Right lobe of liver (tissue), 6 donors: Measurements from ENCODE around the gene CNOT6. TPM values are rescaled to one million over a fixed set of nuclear protein-coding genes. Genes with fewer than 3 reads are reported as not detected.

ENCODE experiments used
- ATAC-seq, 4 donors: fragments of 200-7000 bp; cut with Tn5 transposase; one replicate each; pipeline ENCODE4 v1.9.1; 2020; ENCODE audit warnings: mild to moderate bottlenecking in 4 of 4, moderate library complexity in 4 of 4
- DNase-seq, 3 donors: peaks; one replicate each; pipeline ENCODE4 v3.0.0-alpha.2; 2020
- H3K27ac ChIP-seq, 3 donors: fragments of 200-600 bp; one replicate each; pipeline ENCODE4 v1.8.0; 2022
- H3K27me3 ChIP-seq, 2 donors: fragments of 200-600 bp; one replicate each; pipeline ENCODE4 v1.8.0; 2022
- H3K36me3 ChIP-seq, 4 donors: fragments of 200-600 bp; sonication (generic) in 1 of 4; one replicate each; pipeline versions ENCODE4 v1.5.1 to v1.8.0; 2017 to 2022; ENCODE audit warnings: control low read depth in 1 of 4
- H3K4me1 ChIP-seq, 4 donors: fragments of 200-600 bp; sonication (generic) in 1 of 4; one replicate each; pipeline versions ENCODE4 v1.5.1 to v1.8.0; 2017 to 2022; ENCODE audit warnings: control low read depth in 1 of 4
- H3K4me3 ChIP-seq, 3 donors: fragments of 200-600 bp; one replicate each; pipeline ENCODE4 v1.8.0; 2022
- H3K9me3 ChIP-seq, 4 donors: fragments of 200-600 bp; sonication (generic) in 1 of 4; one replicate each; pipeline versions ENCODE4 v1.5.1 to v1.8.0; 2017 to 2022; ENCODE audit warnings: control low read depth in 1 of 4
- CTCF ChIP-seq, 4 donors: fragments of 200-600 bp in 3 of 4; fragments of 450-650 bp in 1 of 4; IDR thresholded peaks; one replicate each; pipeline versions ENCODE4 v1.5.1 to v1.8.0; 2016 to 2022; ENCODE audit warnings: antibody characterized with exemption in 4 of 4, mild to moderate bottlenecking in 2 of 4
- POLR2A ChIP-seq: fragments of 450-650 bp; IDR thresholded peaks from one replicate; pipeline ENCODE4 v1.6.1; 2017; ENCODE audit warnings: antibody characterized with exemption, mild to moderate bottlenecking
- WGBS: methylation state at CpG from one replicate; pipeline ENCODE4 v1.1.6; 2018; ENCODE audit warnings: low coverage, low lambda C conversion rate; ENCODE audit not compliant: insufficient coverage; ENCODE audit errors: missing lambda C conversion rate; 5-methylcytosine and 5-hydroxymethylcytosine counted together
- intact Hi-C, 2 donors: fragments of 100-400 bp; cut with DNase I; formaldehyde crosslinking; loops; one replicate each; pipeline versions ENCODE4 v1.11.2 to v1.14.1; 2022
- total RNA-seq, 6 experiments: library from RNA; depleted of rRNA in 2 of 6; stranded (reverse); fragments of >200 nt in 2 of 6; fragmentation: NEBNext Ultra II Directional in 3 of 6; extraction: Animal tissue kit (Norgen Biotek cat#: 25700) in 3 of 6; gene quantifications; one replicate each; pipeline versions ENCODE4 v1.1.0 to v1.2.4, GENCODE V29; 2016 to 2023
- donor health status: DM: no; HTN: yes; CAD: no.
- donor health status: DM: no; HTN: no; CAD: no.
- donor health status: DM: no; HTN: no; CAD: no.
- donor health status: DM: no; HTN: yes; CAD: no.
- donor health status: DM: no; HTN: yes; CAD: no.

CNOT6 gene
- total RNA-seq, 6 experiments from 2014 or later, result 4.8 to 8.8 (median 5.3) TPM

GRCh38 chr5:180589771-180590542 is 95.8 kb downstream of the CNOT6 start:
- no peaks in the 10 kb centered on the region for H3K9me3 ChIP-seq
- H3K4me1 ChIP-seq, result peaks cover 0 to 9% (median 0%) of the 10 kb centered on the region in 4 donors
- ATAC-seq (peak; percentile 15 to 44 (median 34)), DNase-seq (peak; percentile 25 to 51 (median 46))
- peaks cover 0 to 14% of the 10 kb centered on the region in 2 donors for H3K27me3 ChIP-seq
- H3K4me3 ChIP-seq, result no peak overlapping the region
- H3K36me3 ChIP-seq, result no peaks in the 10 kb centered on the region
- WGBS, result 6% methylated on average over 8 of the region's 44 CpGs
- TF ChIP-seq POLR2A (no peak), CTCF (IDR thresholded peaks at IDR 0.05) (no peak)
- intact Hi-C loops, result no loop called here
- no peak overlapping the region for H3K27ac ChIP-seq

DNA sequence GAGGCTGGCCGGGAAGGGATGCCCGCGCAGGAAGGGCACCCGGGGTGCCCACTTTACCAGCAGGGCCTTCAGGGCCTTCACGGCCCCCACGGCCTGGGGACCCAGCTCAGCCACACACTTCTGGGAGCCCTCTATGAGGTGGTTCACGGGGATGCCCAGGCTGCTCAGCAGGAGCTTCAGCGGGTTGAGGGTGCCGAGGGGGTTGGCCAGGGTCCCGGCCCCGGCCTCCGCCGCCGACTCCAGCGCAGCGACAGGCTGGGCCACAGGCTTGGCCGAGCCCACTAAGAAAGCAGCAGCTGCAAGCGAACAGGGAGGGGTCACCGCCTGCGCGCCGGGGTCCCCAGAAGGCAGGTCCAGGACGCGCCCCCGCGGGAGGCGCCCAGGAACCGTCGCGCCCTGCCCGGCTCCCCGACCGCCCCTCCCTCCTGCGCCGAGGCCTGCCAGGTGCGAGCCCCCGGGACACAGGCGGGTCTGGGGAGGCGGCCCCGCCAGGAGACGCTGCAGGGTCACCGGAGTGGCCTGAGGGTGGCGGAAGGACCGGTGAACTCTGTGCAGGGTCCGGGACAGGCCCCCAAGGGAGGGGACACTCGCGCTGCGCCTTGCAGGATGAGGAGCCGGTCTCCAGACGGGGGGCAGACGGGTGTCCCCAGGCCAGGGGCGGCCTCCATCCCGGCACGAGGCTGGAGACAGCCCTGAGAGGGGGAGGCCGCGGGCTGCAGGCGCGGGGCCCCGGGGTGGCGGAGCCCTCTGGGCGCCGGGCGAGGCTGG is 96.5 kb downstream of the CNOT6 start:
- DNase-seq (peak; percentile 21 to 56 (median 43)), ATAC-seq (peak in 2 of 4 donors; percentile 5 to 10)
- H3K27ac ChIP-seq, result no peak overlapping the region
- intact Hi-C loops, result no loop called here
- peaks cover 0 to 14% (median 2%) of the 10 kb centered on the region in 4 donors for H3K4me1 ChIP-seq
- H3K36me3 ChIP-seq, result no peaks in the 10 kb centered on the region
- H3K9me3 ChIP-seq, result no peaks in the 10 kb centered on the region
- 1% methylated on average over 10 of the region's 63 CpGs for WGBS
- H3K4me3 ChIP-seq, result peak overlapping the region in 1 of 3 donors; percentile 10
- TF ChIP-seq CTCF (IDR thresholded peaks at IDR 0.05) (no peak), POLR2A (no peak)
- H3K27me3 ChIP-seq, result peaks cover 0 to 14% of the 10 kb centered on the region in 2 donors

DNA sequence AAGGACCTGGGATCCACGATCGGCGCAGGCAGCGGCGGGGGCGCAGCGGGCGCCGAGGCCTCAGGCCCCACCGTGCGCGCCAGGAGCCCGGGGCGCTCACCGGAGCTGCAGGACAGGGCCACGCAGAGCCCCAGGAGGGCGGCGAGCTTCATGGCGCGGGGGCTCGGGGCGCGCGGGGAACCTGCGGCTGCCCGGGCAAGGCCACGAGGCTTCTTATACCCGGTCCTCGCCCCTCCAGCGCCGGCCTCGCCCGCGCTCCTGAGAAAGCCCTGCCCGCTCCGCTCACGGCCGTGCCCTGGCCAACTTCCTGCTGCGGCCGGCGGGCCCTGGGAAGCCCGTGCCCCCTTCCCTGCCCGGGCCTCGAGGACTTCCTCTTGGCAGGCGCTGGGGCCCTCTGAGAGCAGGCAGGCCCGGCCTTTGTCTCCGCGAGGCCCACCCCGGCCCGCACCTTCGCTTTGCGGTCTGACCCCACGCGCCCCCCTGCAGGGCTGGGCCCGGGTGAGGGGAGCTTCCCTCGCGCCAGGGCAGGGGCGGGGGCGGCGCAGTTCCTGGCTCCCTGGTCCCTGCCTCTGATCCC is 97.2 kb downstream of the CNOT6 start, which contains the start of gene SCGB3A1:
SCGB3A1 (minus strand) TSS at position 189 of the 577 bp plus-strand sequence; CDS start at position 152, 37 bp downstream.
- no peak within 1 kb of the TSS for H3K27ac ChIP-seq
- peak; percentile 3 to 39 (median 26) for ATAC-seq
- intact Hi-C loops, result no loop called here
- peaks cover 0 to 14% of the 10 kb centered on the region in 2 donors for H3K27me3 ChIP-seq
- no peaks in the 10 kb centered on the region for H3K9me3 ChIP-seq
- no CpG with 5 or more reads among the region's 60 CpGs for WGBS
- no peak for TF ChIP-seq CTCF (IDR thresholded peaks at IDR 0.05)
- no peak for TF ChIP-seq POLR2A
- H3K4me1 ChIP-seq, result peaks cover 0 to 14% (median 2%) of the 10 kb centered on the region in 4 donors
- DNase-seq, result peak in 2 of 3 donors; percentile 23 to 52
- H3K4me3 ChIP-seq, result peak within 1 kb of the TSS in 1 of 3 donors; percentile 10
- H3K36me3 ChIP-seq, result no peaks in the 10 kb centered on the region

DNA sequence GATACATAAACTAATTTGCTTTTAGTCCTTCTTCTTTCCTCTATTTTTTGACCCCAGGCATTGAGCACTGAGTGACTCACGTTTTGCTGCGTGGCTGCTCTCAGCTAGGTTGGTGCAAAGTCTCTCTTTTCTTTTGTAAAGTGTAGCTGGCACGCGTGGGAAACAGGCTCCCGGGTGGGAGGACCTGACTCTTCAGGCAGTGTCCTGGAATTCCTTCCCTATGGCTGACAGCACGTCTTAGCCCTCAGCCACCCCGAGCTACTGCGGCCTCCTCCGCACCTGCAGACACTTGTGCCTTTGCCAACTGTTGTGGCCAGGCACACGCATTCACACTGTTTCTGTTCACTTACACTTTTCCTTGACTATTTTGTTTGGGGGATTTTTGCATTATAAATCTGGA is 98.0 kb downstream of the CNOT6 start:
- Histone ChIP-seq H3K27ac (no peak overlapping the region), H3K4me1 (peaks cover 0 to 14% (median 2%) of the 10 kb centered on the region in 4 donors), H3K9me3 (no peaks in the 10 kb centered on the region), H3K36me3 (no peaks in the 10 kb centered on the region), H3K4me3 (no peak overlapping the region), H3K27me3 (peaks cover 0 to 14% of the 10 kb centered on the region in 2 donors)
- ATAC-seq (no peak), DNase-seq (no peak)
- intact Hi-C loops, result no loop called here
- WGBS, result 76% methylated on average over 10 of the region's 10 CpGs
- TF ChIP-seq CTCF (IDR thresholded peaks at IDR 0.05) (no peak), POLR2A (no peak)
